M059J (cell line): Measurements from ENCODE around the gene FUBP3. TPM values are rescaled to one million over a fixed set of nuclear protein-coding genes. Genes with fewer than 3 reads are reported as not detected.

ENCODE experiments used
- DNase-seq: peaks from one replicate; pipeline ENCODE4 v3.0.0-alpha.2; 2012; ENCODE audit warnings: low read depth
- total RNA-seq: library from RNA; depleted of rRNA; stranded (reverse); fragments of >200 nt; shearing (Covaris generic); gene quantifications from 2 replicates; pipeline ENCODE4 v1.2.3, GENCODE V29; 2014

FUBP3 gene
- total RNA-seq, 1 experiment from 2014 or later: 49.2 TPM

DNA sequence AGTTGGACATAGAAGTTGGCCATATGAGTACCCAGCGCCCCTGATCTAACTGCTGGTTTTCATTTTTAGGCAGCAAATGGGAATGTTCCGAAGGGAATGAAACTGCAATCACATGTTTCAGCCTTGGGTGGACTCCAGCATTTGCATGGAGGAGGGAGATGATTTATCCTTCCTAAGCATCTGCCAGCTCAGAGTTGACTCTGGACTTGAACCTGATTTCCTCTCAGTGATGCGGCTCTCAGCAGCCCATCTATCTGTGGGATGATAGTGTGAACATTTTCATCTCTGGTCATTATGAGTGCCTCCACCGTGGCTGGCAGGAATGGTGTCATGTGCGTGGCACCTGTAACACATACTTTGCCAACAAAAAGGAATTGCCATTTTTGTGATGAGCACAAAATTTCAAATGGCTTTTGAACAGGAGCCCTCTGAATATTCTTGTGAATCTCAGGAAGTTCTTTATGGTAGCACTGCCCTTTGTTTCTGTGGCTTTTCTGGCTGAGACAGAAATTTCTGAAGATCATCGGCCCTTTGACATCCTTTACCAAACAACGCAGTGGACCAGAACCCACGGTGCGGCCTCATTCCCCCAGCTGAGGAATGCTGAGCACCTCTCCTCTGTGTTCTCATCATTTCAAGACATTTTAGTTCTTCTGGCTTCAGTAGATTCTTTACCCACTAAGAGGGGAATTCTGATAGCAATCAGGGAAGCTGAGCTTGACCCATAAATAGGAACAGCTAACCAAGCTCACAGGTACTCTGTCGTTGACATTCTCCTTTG is 28.5 kb downstream of the FUBP3 start:
- DNase-seq: peak; percentile 9

DNA sequence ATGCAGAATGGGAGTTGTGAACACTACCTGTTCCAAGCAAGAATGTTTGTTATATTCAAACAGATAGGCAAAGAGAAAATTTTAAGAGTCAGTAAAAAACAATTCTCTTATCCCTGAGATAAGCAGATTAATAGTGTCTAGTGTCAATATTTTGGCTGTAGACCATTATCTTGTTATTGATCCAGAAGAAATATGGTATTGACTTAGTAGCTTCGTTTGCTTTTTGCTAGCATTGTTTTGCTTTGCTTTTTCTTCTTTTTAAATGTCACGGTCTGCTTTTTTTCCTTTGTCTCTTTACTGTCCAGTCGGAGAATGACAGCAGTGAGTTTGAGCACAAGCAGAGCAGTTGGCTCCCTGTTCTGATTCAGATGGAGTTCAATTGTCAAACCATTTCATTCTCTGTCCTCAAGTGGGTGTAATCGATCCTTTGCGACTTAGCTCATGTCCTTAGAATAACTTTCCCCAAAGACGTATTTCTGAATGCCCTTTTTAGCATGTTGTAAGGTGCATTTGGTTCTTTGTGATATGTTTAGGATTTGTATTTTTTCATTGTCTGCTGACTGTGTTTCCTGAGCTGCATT is 29.3 kb downstream of the FUBP3 start:
- no peak for DNase-seq

DNA sequence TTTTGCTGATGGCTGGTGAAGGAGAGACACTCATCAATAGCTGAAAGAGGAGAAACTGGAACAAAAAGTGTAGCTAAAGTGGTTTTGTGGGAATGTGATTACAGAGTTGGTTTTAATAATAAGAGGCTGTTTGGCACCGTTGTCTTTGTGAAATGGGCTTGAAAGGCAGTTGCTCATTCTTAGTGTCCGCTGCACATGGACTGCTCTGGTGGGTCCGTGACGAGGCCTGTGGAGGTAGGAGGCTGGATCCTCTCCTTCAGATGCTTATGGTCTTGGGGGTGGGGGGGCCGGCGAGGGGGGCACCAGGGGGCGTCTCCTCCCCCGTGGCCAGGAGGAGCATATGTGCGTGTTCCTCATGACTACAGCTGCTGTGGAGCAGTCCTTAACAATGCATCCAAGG is 29.8 kb downstream of the FUBP3 start:
- no peak for DNase-seq

DNA sequence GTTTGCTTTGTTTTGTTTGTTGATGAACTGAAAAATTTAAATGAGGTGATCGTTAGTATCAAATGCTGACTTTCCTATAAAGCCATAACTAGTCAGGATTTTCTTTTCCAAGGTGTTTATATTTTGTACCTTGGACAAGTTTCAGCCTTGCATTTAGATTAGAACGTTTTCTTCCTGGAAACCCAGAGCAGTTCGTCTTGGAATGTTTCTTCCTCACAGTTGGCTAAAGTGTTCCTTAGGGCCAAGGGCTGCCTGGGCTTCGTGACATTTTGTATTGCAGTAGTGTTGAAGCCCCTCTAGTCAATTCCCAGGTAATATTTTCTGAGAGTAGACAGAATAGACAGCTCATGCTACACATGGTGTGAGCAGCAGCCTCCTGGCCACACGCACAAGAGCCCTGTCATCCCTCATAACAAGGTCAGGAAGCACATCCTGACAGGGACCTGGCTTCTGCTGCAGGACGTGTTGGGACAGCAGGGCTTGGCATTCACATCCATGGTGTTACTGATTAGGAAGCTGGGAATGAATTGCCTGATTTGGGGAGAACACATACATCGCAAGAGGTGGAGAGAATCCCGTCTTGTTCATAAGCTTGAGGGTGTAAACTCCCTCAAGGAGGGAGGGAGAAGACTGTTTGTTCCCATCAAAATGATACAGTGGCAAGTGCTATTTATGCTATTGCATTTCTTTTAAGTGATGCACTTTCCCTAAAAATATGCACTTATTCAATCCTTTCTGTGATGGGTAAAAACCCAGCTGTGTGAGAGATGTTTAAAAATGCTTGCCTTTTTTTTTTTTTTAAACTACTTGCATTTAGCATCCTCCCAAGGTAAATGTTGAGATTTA is 31.7 kb downstream of the FUBP3 start:
- DNase-seq: no peak

DNA sequence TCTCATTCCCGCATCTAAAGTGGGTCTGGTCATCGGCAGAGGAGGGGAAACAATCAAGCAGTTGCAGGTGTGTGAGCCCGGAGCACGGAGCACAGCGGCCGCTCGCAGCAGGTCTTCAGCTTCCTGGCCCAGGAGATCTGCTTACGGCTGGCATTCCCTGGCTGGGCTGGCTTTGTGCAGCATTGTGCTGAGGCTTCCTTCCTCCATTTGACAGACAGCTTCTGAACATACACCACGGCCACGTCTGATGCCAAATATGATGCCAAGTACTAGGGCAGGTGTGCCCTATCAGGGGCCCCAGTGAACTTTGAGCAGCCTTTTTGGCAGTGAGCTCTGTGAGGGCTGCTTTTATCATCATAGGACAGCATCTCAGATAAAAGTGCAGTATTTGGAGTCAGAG is 37.1 kb downstream of the FUBP3 start:
- DNase-seq: no peak

DNA sequence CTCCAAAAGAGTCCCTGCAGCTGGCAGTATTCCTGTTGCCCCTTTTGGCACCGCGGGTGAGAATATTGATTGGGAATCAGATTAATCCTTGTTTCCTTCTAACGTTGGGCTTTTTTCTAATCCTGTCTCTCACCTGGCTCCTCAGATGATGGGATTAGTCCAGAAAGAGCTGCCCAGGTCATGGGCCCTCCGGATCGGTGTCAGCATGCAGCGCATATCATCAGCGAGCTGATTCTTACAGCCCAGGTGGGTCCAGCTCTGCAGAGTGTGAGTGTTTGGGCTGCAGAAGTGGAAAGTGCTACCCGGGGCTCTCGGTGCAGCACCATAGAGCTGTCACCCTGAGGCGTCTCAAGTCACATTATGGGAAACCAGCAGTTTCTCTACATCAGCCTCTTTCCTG is 44.1 kb downstream of the FUBP3 start:
- DNase-seq: no peak

DNA sequence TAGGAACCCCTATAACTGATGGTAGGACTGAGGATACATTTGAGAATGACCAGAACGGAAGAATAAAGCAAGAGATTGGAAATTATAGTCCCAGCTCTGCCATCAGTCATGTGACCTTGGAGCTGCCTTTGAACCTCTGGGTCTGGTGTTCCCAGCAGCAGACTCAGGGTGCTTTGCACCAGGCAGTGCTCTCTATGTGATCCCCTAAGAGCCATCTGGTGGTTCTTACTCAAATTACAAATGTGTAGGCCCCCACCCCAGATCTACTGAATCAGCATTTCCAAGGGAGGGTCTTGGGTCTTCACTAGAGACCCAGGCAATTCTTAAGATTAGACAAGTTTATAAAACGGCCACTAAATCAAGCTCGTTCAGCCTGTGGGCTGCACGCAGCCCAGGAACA is 44.8 kb downstream of the FUBP3 start:
- DNase-seq: no peak

DNA sequence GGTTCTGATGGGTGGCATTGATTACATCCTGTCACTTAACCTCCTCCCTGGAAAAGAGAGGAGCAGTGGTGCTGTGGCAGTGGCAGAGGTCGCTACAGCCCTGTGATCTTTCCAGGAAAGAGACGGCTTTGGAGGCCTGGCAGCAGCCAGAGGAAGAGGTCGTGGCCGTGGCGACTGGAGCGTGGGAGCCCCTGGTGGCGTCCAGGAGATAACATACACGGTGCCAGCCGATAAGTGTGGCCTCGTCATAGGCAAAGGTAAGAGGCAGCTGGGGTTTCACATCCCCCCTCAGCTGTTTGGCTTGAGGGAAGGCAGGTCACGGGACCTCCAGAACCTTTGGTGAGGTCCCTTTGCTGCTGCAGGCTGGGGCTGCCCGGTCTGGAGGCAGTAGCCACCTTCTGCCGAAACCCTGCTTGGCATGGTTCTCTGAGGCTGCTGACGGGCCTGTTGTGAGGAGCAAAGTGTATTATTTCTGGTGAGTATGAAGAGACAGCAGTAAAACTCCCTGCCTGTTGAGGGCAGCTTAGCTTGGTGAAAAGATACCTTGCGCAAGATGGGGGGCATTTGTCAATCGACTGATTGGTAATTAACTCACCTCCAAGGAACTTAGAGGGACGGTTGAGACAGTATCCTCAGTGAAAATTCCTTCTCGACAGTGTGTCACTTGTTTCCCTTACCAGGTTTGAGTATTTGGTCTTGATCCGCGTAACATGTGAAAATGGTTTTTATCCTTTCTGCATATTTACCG is 47.0 kb downstream of the FUBP3 start:
- no peak for DNase-seq

DNA sequence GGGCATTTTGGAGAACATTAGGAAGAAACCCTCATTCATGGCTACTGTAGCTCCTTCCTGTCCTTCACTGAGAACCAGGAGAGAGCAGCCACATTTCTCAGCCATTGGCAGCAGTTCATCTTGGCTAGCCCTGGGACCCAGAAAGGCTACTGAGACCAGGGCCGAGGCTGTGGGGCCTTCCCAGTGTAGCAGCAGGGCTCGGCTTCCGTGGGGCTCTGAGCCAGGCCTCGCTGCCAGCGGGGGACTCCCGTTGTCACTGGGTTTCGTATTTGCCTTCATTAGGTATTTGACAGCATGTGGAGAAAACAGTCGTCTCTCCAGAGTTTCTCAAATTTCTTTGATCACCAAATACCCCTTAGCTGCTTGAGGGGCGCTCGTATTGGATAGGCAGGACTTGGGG is 47.7 kb downstream of the FUBP3 start:
- no peak for DNase-seq

DNA sequence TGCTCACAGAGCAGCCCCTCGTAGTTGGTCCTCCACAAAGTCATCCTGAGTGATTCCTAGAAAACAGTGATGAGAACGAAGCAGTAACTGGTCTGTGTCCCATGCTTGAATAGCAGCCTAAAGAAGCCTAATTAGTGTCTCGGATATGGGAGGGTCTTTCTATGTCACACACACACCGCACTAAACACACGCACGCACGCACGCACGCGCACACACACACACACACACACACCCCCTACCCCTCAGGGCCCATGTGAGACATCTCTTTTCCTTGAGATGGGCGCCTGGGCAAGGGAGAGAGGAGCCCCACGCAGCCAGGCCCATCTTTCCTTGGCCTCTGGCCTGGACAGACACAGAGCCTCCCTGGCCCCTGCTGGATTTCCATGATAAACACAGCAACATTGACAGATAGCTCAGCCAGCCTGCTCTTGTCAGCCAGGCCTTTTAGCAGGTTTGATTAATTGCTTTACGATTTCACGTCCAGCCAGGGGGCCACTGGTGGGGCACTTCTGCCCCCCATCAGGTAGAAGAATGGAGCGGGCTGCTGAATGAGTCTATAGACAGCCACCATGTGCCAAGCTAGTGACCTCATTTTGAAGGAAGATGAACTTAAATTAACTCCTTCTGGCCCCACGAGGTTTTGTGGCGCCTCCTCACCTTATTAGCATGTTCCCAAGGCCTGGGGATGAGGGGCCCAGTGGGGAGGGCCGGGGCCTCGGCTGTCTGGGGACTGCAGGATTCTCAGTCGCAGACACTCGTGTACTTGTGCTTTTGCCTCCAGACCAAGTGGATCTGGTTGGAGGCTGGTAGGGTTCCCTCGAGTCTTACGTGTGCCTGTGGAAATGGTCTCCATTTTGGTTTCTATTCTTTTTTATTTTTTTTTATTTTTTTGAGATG is 48.8 kb downstream of the FUBP3 start:
- DNase-seq: no peak

DNA sequence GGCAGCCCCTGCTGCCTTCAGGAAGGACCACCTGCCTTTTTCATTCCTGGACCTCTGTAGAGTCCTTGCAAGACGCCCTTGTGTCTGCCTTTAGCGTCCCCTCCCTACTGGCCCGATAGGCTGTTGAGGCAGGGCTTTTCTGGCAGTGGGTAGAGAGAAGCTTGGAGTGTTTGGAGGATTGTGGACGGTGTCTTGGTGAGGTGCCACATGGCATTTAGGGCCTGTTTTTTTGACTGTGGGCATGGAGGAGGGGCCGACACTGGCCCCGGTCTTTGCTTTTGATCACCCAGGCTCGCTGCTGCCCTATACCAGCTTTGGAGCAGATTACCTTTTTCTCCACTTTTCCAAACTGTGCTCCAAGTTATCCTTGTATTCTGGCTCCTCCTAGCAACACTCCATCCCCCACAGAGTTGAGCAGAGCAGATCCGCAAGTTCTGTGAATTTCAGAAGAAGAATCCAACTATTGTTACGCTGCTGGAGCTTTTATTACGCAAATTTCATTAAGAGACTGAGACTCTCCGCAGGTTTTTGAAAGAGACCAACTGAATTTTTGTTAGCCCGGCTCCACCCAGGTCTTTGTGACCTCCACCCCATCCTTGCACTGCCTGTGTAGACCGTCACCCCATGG is 50.2 kb downstream of the FUBP3 start:
- no peak for DNase-seq

DNA sequence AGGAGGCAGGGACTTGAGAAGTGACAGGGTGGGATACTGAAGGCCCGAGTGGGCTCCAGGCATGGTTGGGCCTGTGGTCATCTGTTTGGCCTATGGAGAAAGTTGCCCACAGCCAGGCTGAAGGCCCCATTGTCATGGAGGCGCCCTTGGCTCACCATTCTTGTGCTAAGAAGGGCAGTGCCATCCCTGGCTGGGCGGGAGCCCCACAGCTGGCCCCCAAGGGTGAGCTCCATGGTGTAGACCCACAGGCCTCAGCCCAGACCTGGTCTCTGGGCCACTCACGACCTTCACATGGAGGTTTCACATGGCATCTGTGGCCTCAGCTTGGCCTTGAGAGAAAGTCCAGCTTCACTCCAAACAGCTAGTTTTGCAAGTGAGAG is 50.7 kb downstream of the FUBP3 start:
- DNase-seq: no peak

DNA sequence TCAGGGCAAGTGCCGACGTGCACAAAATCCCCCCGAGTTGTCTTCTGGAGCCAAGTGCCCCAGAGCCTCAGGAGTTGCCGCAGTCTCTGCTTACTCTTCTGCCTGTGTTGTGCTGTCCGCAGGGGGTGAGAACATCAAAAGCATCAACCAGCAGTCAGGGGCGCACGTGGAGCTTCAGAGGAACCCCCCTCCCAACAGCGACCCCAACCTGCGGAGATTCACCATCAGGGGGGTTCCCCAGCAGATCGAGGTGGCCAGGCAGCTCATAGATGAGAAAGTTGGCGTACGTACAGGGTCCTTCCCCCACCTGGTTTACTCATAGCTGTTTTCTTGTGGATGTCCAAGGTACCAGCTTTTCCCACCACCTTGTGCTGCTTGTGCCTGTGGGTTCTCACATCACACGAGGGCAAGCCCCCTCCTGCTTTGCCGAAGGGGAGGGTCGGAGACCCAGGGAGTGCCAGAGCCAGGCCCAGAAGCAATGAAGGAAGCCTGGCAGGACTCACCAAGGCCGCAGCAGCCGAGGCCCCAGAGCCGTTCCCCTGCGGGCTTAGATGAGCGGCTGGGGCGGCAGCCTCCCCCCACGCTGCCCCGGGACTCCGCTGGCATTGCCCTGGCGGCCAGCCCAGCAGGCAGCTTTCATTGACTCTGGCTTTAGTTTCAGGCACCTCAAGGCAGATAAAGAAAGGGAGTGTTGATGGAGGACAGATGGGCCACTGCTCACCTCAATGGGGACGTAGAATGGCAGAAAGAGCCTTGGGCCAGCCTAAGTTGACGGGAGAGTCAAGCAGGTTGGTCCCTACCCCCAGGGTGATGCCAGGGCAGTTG is 51.3 kb downstream of the FUBP3 start:
- no peak for DNase-seq

DNA sequence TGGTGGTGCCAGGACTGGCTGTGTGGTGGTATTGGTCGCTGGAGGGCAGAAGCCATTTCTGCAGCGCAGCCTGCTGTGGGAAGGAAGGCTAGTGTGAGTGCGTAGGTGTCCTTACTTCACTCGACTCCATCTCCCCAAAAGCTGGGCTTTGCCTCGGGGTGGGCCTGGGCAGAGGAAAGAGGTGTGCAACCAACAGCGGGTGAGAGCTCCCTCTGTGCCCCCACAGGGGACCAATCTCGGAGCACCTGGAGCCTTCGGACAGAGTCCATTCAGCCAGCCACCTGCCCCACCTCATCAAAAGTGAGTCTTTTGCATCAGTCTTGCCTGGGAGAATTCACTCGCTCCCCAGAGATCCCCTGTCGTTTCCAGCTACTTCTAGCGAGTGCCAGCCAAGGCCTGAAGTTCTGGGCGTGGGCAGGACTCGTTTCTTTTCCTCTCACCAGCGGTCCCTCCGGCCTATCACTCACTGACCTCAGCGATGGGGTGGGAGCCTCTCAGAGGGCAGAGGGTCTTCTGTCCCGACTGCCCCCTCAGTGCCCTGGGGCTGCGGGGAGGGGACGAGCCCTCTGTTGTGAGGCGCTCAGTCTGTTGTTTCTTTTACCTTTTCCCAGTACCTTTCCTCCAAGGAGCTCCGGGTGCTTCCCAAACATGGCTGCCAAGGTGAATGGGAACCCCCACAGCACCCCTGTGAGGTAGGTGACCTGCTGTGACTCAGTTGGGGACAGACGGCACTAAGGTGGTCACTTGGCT is 52.1 kb downstream of the FUBP3 start:
- DNase-seq: no peak

DNA sequence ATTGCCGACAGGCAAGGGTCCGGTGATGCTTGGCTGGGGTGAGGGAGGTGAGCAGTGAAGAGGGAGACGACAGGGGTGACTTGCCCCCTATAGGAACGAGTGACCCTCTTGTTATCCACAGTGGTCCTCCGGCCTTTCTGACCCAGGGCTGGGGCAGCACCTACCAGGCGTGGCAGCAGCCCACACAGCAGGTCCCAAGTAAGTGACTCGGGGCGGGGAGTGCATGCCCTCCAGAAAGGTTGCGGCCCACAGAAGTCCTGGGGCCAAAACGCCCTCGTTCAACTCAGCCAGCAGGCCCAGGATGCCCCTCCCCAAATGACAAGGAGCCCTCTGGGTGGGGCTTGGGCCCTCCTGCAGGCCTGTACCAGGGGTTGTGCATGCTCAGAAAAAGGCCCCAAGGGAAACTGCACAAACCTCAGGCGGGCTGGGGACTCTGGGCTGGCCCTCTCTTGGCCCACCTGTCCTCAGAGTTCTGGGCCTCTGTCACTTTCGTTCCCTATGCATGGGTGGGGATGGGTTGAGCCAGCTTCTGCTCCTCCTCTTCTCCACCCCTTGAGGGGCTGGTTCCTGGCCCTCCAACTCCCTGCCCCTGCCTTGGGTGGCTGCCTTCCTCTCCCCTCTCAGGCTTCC is 52.8 kb downstream of the FUBP3 start:
- DNase-seq: no peak

DNA sequence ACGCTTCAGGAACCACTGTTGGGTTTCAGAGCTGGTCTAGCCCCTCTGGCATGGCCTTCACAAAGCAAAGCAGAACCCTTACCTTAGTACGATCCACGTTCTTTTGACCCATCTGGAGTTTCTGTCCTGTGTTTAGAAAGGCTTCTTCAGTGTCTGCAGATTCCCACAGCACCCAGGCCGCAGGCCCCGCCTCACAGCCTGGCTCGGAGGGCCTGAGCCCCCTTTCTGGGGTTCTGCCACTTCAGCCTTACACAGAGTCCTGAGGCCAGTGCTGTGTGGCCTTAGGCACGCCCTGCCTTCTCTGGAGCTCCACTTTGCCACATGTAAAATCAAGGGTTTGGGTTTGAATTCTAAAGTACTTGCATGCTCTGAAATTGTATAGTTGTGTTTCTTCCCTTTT is 53.5 kb downstream of the FUBP3 start:
- DNase-seq: no peak

DNA sequence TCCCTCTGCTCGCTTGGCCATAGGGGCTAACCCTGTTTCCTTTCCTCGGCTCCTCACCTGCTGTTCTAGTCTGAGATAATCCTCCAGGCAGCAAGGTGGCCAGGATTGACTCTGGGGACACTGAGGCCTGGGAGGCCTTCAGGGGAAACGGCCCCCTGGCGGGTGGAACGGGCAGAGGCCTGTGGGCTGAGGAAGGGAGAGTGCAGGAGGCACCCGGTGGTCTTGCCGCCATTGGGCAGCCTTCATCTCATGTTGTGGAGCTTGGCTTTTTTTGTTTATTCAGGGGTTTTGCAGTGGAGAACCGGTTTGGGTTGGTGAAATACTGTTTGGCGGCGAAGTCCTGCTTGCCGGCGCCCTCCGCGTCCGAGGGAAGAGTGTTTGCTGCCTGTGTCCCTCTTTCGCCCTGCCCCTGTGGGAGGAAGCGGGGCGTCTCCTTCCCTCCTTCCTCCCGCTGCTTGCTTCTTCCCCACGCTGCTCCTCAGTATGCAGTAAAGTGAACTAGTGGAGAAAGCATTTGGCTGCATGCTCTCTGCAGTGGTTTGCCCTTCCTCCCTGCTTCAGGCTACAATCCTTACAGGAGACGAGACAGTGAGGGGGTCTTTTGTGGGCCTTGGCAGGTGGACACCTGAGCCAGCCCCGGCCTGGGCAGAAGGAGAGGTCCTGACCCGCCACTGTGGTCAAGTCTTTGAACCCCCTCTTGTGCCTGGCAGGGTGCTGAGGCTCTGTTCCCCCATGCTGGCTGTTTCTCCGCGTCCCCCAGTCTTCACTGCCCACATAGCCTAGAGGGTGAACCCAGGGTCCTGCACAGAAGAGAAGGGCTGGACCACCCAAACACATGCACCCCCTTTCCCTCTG is 54.2 kb downstream of the FUBP3 start:
- DNase-seq: no peak
